ENCODE measurements around the gene VWA8.
A peak's percentile ranks its signal among the peaks of the same experiment; 100 is the strongest.
"Not testable (repeated sequence)": the region's sequence is repeated elsewhere in the genome, so short reads cannot be mapped to it uniquely, and the experiment has no call there.

The VWA8 gene

GRCh38 chr13:41546372-41547190 lies 414.3 kb downstream of the VWA8 start:
- TF ChIP-seq, protein P1, sequence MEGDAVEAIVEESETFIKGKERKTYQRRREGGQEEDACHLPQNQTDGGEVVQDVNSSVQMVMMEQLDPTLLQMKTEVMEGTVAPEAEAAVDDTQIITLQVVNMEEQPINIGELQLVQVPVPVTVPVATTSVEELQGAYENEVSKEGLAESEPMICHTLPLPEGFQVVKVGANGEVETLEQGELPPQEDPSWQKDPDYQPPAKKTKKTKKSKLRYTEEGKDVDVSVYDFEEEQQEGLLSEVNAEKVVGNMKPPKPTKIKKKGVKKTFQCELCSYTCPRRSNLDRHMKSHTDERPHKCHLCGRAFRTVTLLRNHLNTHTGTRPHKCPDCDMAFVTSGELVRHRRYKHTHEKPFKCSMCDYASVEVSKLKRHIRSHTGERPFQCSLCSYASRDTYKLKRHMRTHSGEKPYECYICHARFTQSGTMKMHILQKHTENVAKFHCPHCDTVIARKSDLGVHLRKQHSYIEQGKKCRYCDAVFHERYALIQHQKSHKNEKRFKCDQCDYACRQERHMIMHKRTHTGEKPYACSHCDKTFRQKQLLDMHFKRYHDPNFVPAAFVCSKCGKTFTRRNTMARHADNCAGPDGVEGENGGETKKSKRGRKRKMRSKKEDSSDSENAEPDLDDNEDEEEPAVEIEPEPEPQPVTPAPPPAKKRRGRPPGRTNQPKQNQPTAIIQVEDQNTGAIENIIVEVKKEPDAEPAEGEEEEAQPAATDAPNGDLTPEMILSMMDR (conservative IDR thresholded peaks at IDR 0.05; ENCODE audit: low read depth, low read length): no peak
- H3K4me3 ChIP-seq (ENCODE audit: low read depth, low read length): no peak overlapping the region
- peak; percentile 71 for DNase-seq (ENCODE audit: low read depth)

GRCh38 chr13:41545432-41545707 lies 415.5 kb downstream of the VWA8 start:
- TF ChIP-seq, protein P1 (conservative IDR thresholded peaks at IDR 0.05; ENCODE audit: low read depth, low read length): no peak
- H3K4me3 ChIP-seq (ENCODE audit: low read depth, low read length): no peak overlapping the region
- DNase-seq (ENCODE audit: low read depth): no peak

DNA sequence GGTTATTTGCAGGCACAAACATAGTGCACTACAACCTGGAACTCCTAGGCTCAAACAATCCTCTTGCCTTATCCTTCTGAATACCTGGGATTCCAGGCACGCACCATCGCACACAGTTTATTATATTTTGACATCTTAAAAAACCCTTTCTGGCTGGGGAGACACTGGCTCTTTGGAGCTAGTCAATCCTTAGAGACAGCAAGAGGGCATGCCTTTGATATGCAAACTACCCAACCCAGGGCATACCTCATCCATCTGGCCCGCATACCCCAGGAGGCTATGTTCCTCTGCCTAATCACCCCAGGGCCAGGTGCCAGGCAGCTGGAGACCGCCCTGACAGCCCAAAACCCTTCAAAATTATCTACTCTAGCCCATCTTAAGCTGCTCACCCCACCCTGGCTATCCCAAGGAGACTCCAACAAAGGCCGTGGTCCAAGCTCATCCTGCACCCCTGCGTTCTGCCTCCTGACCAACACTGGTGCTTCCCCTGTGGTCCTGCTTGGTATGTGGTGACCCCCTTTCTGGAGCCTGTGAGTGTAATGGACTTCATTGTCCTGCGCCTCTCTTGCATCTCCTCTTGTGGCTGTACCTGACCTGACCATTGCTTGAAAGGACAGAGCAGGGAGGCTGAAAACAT lies 417.1 kb downstream of the VWA8 start:
- no peak overlapping the region for H3K4me3 ChIP-seq (ENCODE audit: low read depth, low read length)
- no peak for DNase-seq (ENCODE audit: low read depth)
- TF ChIP-seq, protein P1 (conservative IDR thresholded peaks at IDR 0.05; ENCODE audit: low read depth, low read length): no peak

DNA sequence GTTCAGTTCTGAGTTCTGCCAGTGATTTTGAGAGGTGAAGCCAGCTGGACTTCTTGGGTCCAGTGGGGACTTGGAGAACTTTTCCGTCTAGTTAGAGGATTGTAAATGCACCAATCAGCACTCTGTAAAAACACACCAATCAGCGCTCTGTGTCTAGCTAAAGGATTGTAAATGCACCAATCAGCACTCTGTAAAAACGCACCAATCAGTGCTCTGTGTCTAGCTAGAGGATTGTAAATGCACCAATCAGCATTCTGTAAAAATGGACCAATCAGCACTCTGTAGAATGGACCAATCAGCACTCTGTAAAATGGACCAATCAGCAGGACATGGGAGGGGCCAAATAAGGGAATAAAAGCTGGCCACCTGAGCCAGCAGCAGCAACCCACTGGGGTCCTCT lies 418.1 kb downstream of the VWA8 start:
- DNase-seq (ENCODE audit: low read depth); H3K4me3 ChIP-seq (ENCODE audit: low read depth, low read length): not testable (repeated sequence)

- TF ChIP-seq, protein P1 (conservative IDR thresholded peaks at IDR 0.05; ENCODE audit: low read depth, low read length): no peak
- no peak for DNase-seq (ENCODE audit: low read depth)
- H3K4me3 ChIP-seq (ENCODE audit: low read depth, low read length): no peak overlapping the region
Observed at GRCh38 chr13:41542281-41542680, 418.6 kb downstream of the VWA8 start.

GRCh38 chr13:41541142-41541938 lies 419.6 kb downstream of the VWA8 start:
- no peak overlapping the region for H3K4me3 ChIP-seq (ENCODE audit: low read depth, low read length)
- TF ChIP-seq, protein P1 (conservative IDR thresholded peaks at IDR 0.05; ENCODE audit: low read depth, low read length): no peak
- no peak for DNase-seq (ENCODE audit: low read depth)

- H3K4me3 ChIP-seq (ENCODE audit: low read depth, low read length); DNase-seq (ENCODE audit: low read depth): not testable (repeated sequence)
Observed at GRCh38 chr13:41540240-41540639, 420.7 kb downstream of the VWA8 start.

All from choroid plexus epithelial cell (primary cell).